Prostate gland (tissue), 2 donors: ENCODE measurements around the gene PAK5. TPM values are rescaled to one million over a fixed set of nuclear protein-coding genes. Genes with fewer than 3 reads are reported as not detected.
A peak's percentile ranks its signal among the peaks of the same experiment; 100 is the strongest.

Source experiments
- DNase-seq: peaks from one replicate; pipeline ENCODE4 v3.0.0-alpha.2; 2019; ENCODE audit warnings: low spot score
- H3K27ac ChIP-seq, 2 donors: fragments of 200-600 bp; sonication (generic); 2 replicates each; pipeline ENCODE4 v1.5.1; 2017 to 2019
- H3K27me3 ChIP-seq: fragments of 200-600 bp; sonication (generic); replicated peaks from 2 replicates; pipeline ENCODE4 v1.5.1; 2019; ENCODE audit not compliant: insufficient read depth
- H3K36me3 ChIP-seq, 2 donors: fragments of 200-600 bp; sonication (generic); 1 replicate in 1 of 2; 2 replicates in 1 of 2; pipeline versions ENCODE4 v1.5.1 to v1.8.1; 2017 to 2019
- H3K4me1 ChIP-seq: fragments of 200-600 bp; sonication (generic); replicated peaks from 2 replicates; pipeline ENCODE4 v1.5.1; 2019
- H3K4me3 ChIP-seq, 2 donors: fragments of 200-600 bp; sonication (generic); 2 replicates each; pipeline ENCODE4 v1.5.1; 2017 to 2019
- H3K9me3 ChIP-seq: fragments of 200-600 bp; sonication (generic); 2 replicates; pipeline ENCODE4 v1.5.1; 2017
- CTCF ChIP-seq, 4 experiments: fragments of 200-600 bp in 2 of 4; fragments of 450-650 bp in 2 of 4; sonication (generic) in 2 of 4; IDR thresholded peaks; 1 replicate in 3 of 4; 2 replicates in 1 of 4; pipeline ENCODE4 v1.5.1; 2016 to 2019; ENCODE audit warnings: antibody characterized with exemption in 4 of 4, mild to moderate bottlenecking in 2 of 4, moderate library complexity in 2 of 4
- POLR2A ChIP-seq: fragments of 450-650 bp; IDR thresholded peaks from one replicate; pipeline ENCODE4 v1.6.1; 2016; ENCODE audit warnings: antibody characterized with exemption, mild to moderate bottlenecking
- POLR2AphosphoS5 ChIP-seq: sonication (generic); formaldehyde crosslinking; IDR thresholded peaks from one replicate; pipeline ENCODE4 v1.6.1; 2017; ENCODE audit warnings: antibody characterized with exemption
- WGBS: methylation state at CpG from one replicate; pipeline ENCODE4 v1.1.5; 2018; 5-methylcytosine and 5-hydroxymethylcytosine counted together
- intact Hi-C: fragments of 100-400 bp; cut with DNase I; formaldehyde crosslinking; loops from one replicate; pipeline ENCODE4 v1.14.2; 2022
- total RNA-seq, 2 donors: library from RNA; depleted of rRNA; stranded (reverse); fragments of >200 nt; gene quantifications; one replicate each; pipeline ENCODE4 v1.1.0, GENCODE V29; 2016

Gene PAK5
- total RNA-seq, 2 donors from 2014 or later: 1.4 to 1.9 TPM

- no peak for DNase-seq
- H3K4me3 ChIP-seq: no peak overlapping the region
- H3K36me3 ChIP-seq: no peaks in the 10 kb centered on the region
- peak in 1 of 4 experiments; percentile 12 for TF ChIP-seq CTCF (IDR thresholded peaks at IDR 0.05)
- TF ChIP-seq POLR2AphosphoS5: no peak
- 59% methylated on average over 1 of the region's 1 CpG for WGBS
- no peaks in the 10 kb centered on the region for H3K4me1 ChIP-seq
- no peaks in the 10 kb centered on the region for H3K27me3 ChIP-seq
- intact Hi-C loops: no loop called here
- H3K9me3 ChIP-seq: no peaks in the 10 kb centered on the region
- H3K27ac ChIP-seq: no peak overlapping the region
These were observed 45.2 kb upstream of the PAK5 start for GRCh38 chr20:9884061-9884460.

GRCh38 chr20:9877932-9878495 is 39.1 kb upstream of the PAK5 start:
- Histone ChIP-seq H3K4me3 (no peak overlapping the region), H3K27me3 (no peaks in the 10 kb centered on the region), H3K4me1 (no peaks in the 10 kb centered on the region), H3K27ac (no peak overlapping the region), H3K36me3 (no peaks in the 10 kb centered on the region), H3K9me3 (peaks cover 3% of the 10 kb centered on the region)
- 53% methylated on average over 3 of the region's 3 CpGs for WGBS
- no peak for TF ChIP-seq POLR2AphosphoS5
- no peak for TF ChIP-seq CTCF (IDR thresholded peaks at IDR 0.05)
- TF ChIP-seq POLR2A: no peak
- DNase-seq: no peak
- intact Hi-C loops: no loop called here

GRCh38 chr20:9867196-9867980 is 28.5 kb upstream of the PAK5 start:
- DNase-seq: no peak
- intact Hi-C loops: no loop called here
- H3K4me3 ChIP-seq: no peak overlapping the region
- H3K9me3 ChIP-seq: no peaks in the 10 kb centered on the region
- H3K36me3 ChIP-seq: no peaks in the 10 kb centered on the region
- TF ChIP-seq CTCF (IDR thresholded peaks at IDR 0.05) (no peak), POLR2A (no peak), POLR2AphosphoS5 (no peak)
- no peaks in the 10 kb centered on the region for H3K4me1 ChIP-seq
- WGBS: 85% methylated on average over 6 of the region's 6 CpGs
- H3K27ac ChIP-seq: no peak overlapping the region
- no peaks in the 10 kb centered on the region for H3K27me3 ChIP-seq

- 94% methylated on average over 2 of the region's 2 CpGs for WGBS
- intact Hi-C loops: no loop called here
These were observed 13.7 kb upstream of the PAK5 start for GRCh38 chr20:9852566-9852965.

More at GRCh38 chr20:9852566-9852965, 13.7 kb upstream of the PAK5 start:
- no peak for DNase-seq
- Histone ChIP-seq H3K4me3 (no peak overlapping the region), H3K27ac (no peak overlapping the region), H3K27me3 (no peaks in the 10 kb centered on the region), H3K36me3 (no peaks in the 10 kb centered on the region), H3K4me1 (no peaks in the 10 kb centered on the region), H3K9me3 (no peaks in the 10 kb centered on the region)
- TF ChIP-seq CTCF (IDR thresholded peaks at IDR 0.05) (no peak), POLR2AphosphoS5 (no peak), POLR2A (no peak)
